NT2/D1 (cell line): Measurements from ENCODE around the gene MC4R.

Experiments used
- DNase-seq: peaks from one replicate; pipeline ENCODE4 v3.0.0-alpha.2; 2011; ENCODE audit warnings: low read depth, low spot score
- H3K27me3 ChIP-seq: 2 replicates; pipeline ENCODE4 v1.6.0; 2011; ENCODE audit warnings: mild to moderate bottlenecking; ENCODE audit not compliant: insufficient read length, insufficient read depth
- H3K36me3 ChIP-seq: 2 replicates; pipeline ENCODE4 v1.6.1; 2011; ENCODE audit warnings: mild to moderate bottlenecking, low read length, mixed read lengths; ENCODE audit not compliant: insufficient read depth, insufficient read length
- H3K4me1 ChIP-seq: 2 replicates; pipeline ENCODE4 v1.5.1; 2011; ENCODE audit not compliant: insufficient read depth, insufficient read length
- H3K4me3 ChIP-seq: 2 replicates; pipeline ENCODE4 v1.5.1; 2011; ENCODE audit warnings: low read depth; ENCODE audit not compliant: insufficient read length
- H3K9ac ChIP-seq: 2 replicates; pipeline ENCODE4 v1.6.0; 2011; ENCODE audit warnings: low read depth; ENCODE audit not compliant: insufficient read length
- H3K9me3 ChIP-seq: 2 replicates; pipeline ENCODE4 v1.5.1; 2011; ENCODE audit warnings: mild to moderate bottlenecking, low read length; ENCODE audit not compliant: insufficient read depth
- SUZ12 ChIP-seq: IDR thresholded peaks from 2 replicates; pipeline ENCODE4 v1.6.1; 2011; ENCODE audit not compliant: insufficient read length, insufficient read depth; ENCODE audit errors: extremely low read depth
- YY1 ChIP-seq: IDR thresholded peaks from 2 replicates; pipeline ENCODE4 v1.6.1; 2011; ENCODE audit not compliant: insufficient read length, insufficient read depth
- ZNF274 ChIP-seq: IDR thresholded peaks from 2 replicates; pipeline ENCODE4 v1.6.1; 2011; ENCODE audit warnings: mild to moderate bottlenecking, low read depth, low read length

MC4R gene

GRCh38 chr18:60372132-60372531, 443 bp downstream of the MC4R start:
- Histone ChIP-seq H3K9ac (no peak overlapping the region), H3K9me3 (no peaks in the 10 kb centered on the region), H3K4me1 (no peaks in the 10 kb centered on the region), H3K27me3 (no peaks in the 10 kb centered on the region), H3K4me3 (no peak overlapping the region), H3K36me3 (no peaks in the 10 kb centered on the region)
- no peak for DNase-seq
- no peak for TF ChIP-seq ZNF274
- no peak for TF ChIP-seq SUZ12
- TF ChIP-seq YY1 = no peak

GRCh38 chr18:60358516-60358915, 14.1 kb downstream of the MC4R start:
- Histone ChIP-seq H3K9ac (no peak overlapping the region), H3K36me3 (no peaks in the 10 kb centered on the region), H3K4me3 (no peak overlapping the region), H3K9me3 (no peaks in the 10 kb centered on the region), H3K27me3 (no peaks in the 10 kb centered on the region), H3K4me1 (no peaks in the 10 kb centered on the region)
- TF ChIP-seq YY1 (no peak), ZNF274 (no peak), SUZ12 (no peak)
- no peak for DNase-seq

- H3K4me1 ChIP-seq = no peaks in the 10 kb centered on the region
- no peaks in the 10 kb centered on the region for H3K9me3 ChIP-seq
- TF ChIP-seq YY1 (no peak), ZNF274 (no peak), SUZ12 (no peak)
- H3K9ac ChIP-seq = no peak overlapping the region
- H3K36me3 ChIP-seq = no peaks in the 10 kb centered on the region
- DNase-seq = no peak
- H3K27me3 ChIP-seq = no peaks in the 10 kb centered on the region
- no peak overlapping the region for H3K4me3 ChIP-seq
These were observed 21.6 kb downstream of the MC4R start for GRCh38 chr18:60350941-60351340.

- Histone ChIP-seq H3K4me1 (no peaks in the 10 kb centered on the region), H3K9me3 (no peaks in the 10 kb centered on the region), H3K27me3 (no peaks in the 10 kb centered on the region), H3K36me3 (no peaks in the 10 kb centered on the region), H3K4me3 (no peak overlapping the region), H3K9ac (no peak overlapping the region)
- no peak for DNase-seq
- TF ChIP-seq SUZ12 (no peak), ZNF274 (no peak), YY1 (no peak)
These were observed 22.4 kb downstream of the MC4R start for GRCh38 chr18:60350150-60350549.

GRCh38 chr18:60347526-60348045, 25.0 kb downstream of the MC4R start:
- TF ChIP-seq YY1 = no peak
- no peak for TF ChIP-seq ZNF274
- TF ChIP-seq SUZ12 = no peak
- Histone ChIP-seq H3K36me3 (no peaks in the 10 kb centered on the region), H3K4me1 (no peaks in the 10 kb centered on the region), H3K27me3 (no peaks in the 10 kb centered on the region), H3K4me3 (no peak overlapping the region), H3K9me3 (no peaks in the 10 kb centered on the region), H3K9ac (no peak overlapping the region)
- no peak for DNase-seq

GRCh38 chr18:60339018-60339417, 33.6 kb downstream of the MC4R start:
- H3K4me1 ChIP-seq = no peaks in the 10 kb centered on the region
- DNase-seq = no peak

GRCh38 chr18:60331890-60332289, 40.7 kb downstream of the MC4R start:
- no peak for DNase-seq
- Histone ChIP-seq H3K27me3 (no peaks in the 10 kb centered on the region), H3K4me3 (no peak overlapping the region), H3K9me3 (peaks cover 5% of the 10 kb centered on the region; the same call in 1 of the 2 replicates), H3K36me3 (no peaks in the 10 kb centered on the region), H3K9ac (no peak overlapping the region), H3K4me1 (peaks cover 3% of the 10 kb centered on the region)
- TF ChIP-seq ZNF274 (no peak), SUZ12 (no peak), YY1 (no peak)

More at GRCh38 chr18:60339018-60339417, 33.6 kb downstream of the MC4R start:
- no peak overlapping the region for H3K4me3 ChIP-seq
- TF ChIP-seq ZNF274 = no peak
- no peak for TF ChIP-seq YY1
- no peak for TF ChIP-seq SUZ12
- no peaks in the 10 kb centered on the region for H3K9me3 ChIP-seq
- H3K36me3 ChIP-seq = no peaks in the 10 kb centered on the region
- no peak overlapping the region for H3K9ac ChIP-seq
- H3K27me3 ChIP-seq = no peaks in the 10 kb centered on the region

- peaks cover 5% of the 10 kb centered on the region; the same call in 1 of the 2 replicates for H3K9me3 ChIP-seq
- no peak overlapping the region for H3K4me3 ChIP-seq
- no peak overlapping the region for H3K9ac ChIP-seq
- TF ChIP-seq ZNF274 = no peak
- no peak for TF ChIP-seq SUZ12
- no peak for TF ChIP-seq YY1
- peaks cover 3% of the 10 kb centered on the region for H3K4me1 ChIP-seq
- no peak for DNase-seq
- H3K36me3 ChIP-seq = no peaks in the 10 kb centered on the region
- no peaks in the 10 kb centered on the region for H3K27me3 ChIP-seq
These were observed 43.4 kb downstream of the MC4R start for GRCh38 chr18:60329131-60329530.
